A673 (cell line): Measurements from ENCODE around the gene MTMR2. TPM values are rescaled to one million over a fixed set of nuclear protein-coding genes. Genes with fewer than 3 reads are reported as not detected.
"Not testable (repeated sequence)": the region's sequence is repeated elsewhere in the genome, so short reads cannot be mapped to it uniquely, and the experiment has no call there.

Experiments
- BruUV-seq: library from RNA; stranded (reverse); fragments of 400-500 nt; replicated peaks from 2 replicates; lab custom pipeline; 2021; lab: Mats Ljungman, UMichigan
- CTCF ChIA-PET: fragments of 300-600 bp; sonication (Branson Sonifier 250); formaldehyde crosslinking; loops from one replicate; lab custom pipeline; 2022; ENCODE audit warnings: antibody characterized with exemption; lab: Charles Lee
- POLR2A ChIA-PET: fragments of 300-600 bp; sonication (Branson Sonifier 250); formaldehyde crosslinking; loops from one replicate; lab custom pipeline; 2022; ENCODE audit warnings: antibody characterized with exemption; ENCODE audit not compliant: low non-redundant PET; lab: Charles Lee
- DNase-seq: peaks from one replicate; pipeline ENCODE4 v3.0.0-alpha.2; 2015; ENCODE audit warnings: low spot score
- H3K27ac ChIP-seq: fragments of 200-600 bp; sonication (generic); 2 replicates; pipeline ENCODE4 v1.5.1; 2016; ENCODE audit warnings: mixed run types, low read depth, mild to moderate bottlenecking, mixed read lengths, antibody characterized with exemption, low read length; ENCODE audit not compliant: poor library complexity, severe bottlenecking
- H3K27me3 ChIP-seq: fragments of 200-600 bp; sonication (generic); replicated peaks from 2 replicates; pipeline ENCODE4 v1.6.1; 2017; ENCODE audit warnings: mixed run types, low read depth, mild to moderate bottlenecking, mixed read lengths, antibody characterized with exemption, low read length; ENCODE audit not compliant: insufficient read depth, poor library complexity
- H3K36me3 ChIP-seq: fragments of 200-600 bp; sonication (generic); 2 replicates; pipeline ENCODE4 v1.6.1; 2016; ENCODE audit warnings: mixed run types, mild to moderate bottlenecking, mixed read lengths, antibody characterized with exemption, low read length; ENCODE audit not compliant: insufficient read depth, poor library complexity, severe bottlenecking
- H3K4me1 ChIP-seq: fragments of 200-600 bp; sonication (generic); 2 replicates; pipeline ENCODE4 v1.6.1; 2017; ENCODE audit warnings: mixed run types, mild to moderate bottlenecking, mixed read lengths, antibody characterized with exemption, low read length; ENCODE audit not compliant: insufficient read depth, poor library complexity, severe bottlenecking
- H3K4me3 ChIP-seq: fragments of 200-600 bp; sonication (generic); 2 replicates; pipeline ENCODE4 v1.5.1; 2016; ENCODE audit warnings: low read depth, mixed run types, mild to moderate bottlenecking, mixed read lengths, low read length; ENCODE audit not compliant: poor library complexity, severe bottlenecking
- H3K9me3 ChIP-seq: fragments of 200-600 bp; sonication (generic); 2 replicates; pipeline ENCODE4 v1.6.1; 2016; ENCODE audit warnings: mixed run types, low read depth, mild to moderate bottlenecking, mixed read lengths, antibody characterized with exemption, low read length; ENCODE audit not compliant: poor library complexity, severe bottlenecking
- CTCF ChIP-seq: fragments of 300-800, 200-600 bp; sonication (generic); conservative IDR thresholded peaks from 2 replicates; pipeline ENCODE4 v1.5.1; 2017; ENCODE audit warnings: low read depth, mild to moderate bottlenecking, antibody characterized with exemption, low read length, moderate library complexity, mixed read lengths
- EZH2 ChIP-seq: fragments of 200-600 bp; sonication (generic); IDR thresholded peaks from 2 replicates; pipeline ENCODE4 v1.6.1; 2017; ENCODE audit warnings: borderline replicate concordance, low read depth, mild to moderate bottlenecking, mixed read lengths, antibody characterized with exemption, low read length; ENCODE audit not compliant: poor library complexity, severe bottlenecking
- intact Hi-C: fragments of 100-400 bp; cut with micrococcal nuclease; formaldehyde crosslinking; loops from one replicate; pipeline ENCODE4 v1.10.0; 2022; ENCODE audit not compliant: unreplicated experiment
- total RNA-seq: library from RNA; stranded (reverse); gene quantifications from 2 replicates; pipeline ENCODE4 v1.2.3, GENCODE V29; 2021

MTMR2 gene
- total RNA-seq, 1 experiment from 2014 or later: 58.6 TPM

GRCh38 chr11:95884376-95884775 is 39.5 kb downstream of the MTMR2 start:
- POLR2A ChIA-PET: no interaction called here
- DNase-seq: peak; percentile 32

DNA sequence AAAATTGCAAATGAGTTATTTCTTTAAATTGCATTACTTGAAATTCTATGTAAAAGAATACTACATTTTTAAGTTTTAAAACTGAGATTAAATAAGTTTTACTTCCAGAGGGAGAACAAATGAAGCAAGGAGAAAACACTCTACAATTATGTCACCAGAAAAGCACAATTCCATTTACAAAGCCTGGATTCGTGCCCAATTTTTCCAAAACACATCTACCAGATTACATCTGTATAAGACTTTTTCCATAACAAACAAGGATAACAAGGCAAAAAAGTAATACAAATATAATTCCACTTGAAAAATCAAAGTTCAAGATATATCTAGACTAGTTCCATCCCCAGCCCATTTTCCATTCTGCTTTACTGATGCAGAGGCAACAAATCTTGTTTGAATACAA is 40.5 kb downstream of the MTMR2 start:
- H3K9me3 ChIP-seq: no peaks in the 10 kb centered on the region
- intact Hi-C loops: no loop called here
- BruUV-seq: no TSS peak
- ChIA-PET POLR2A (interaction anchor here (0.6 kb wide), 2 partner anchors 9 to 22 kb away, joined by 3 read pairs; no protein-coding TSS in a partner anchor), CTCF (no interaction called here)
- H3K27me3 ChIP-seq: no peaks in the 10 kb centered on the region
- H3K4me1 ChIP-seq: no peaks in the 10 kb centered on the region
- no peak for TF ChIP-seq CTCF
- TF ChIP-seq EZH2: no peak
- H3K27ac ChIP-seq: no peak overlapping the region
- no peak for DNase-seq
- H3K36me3 ChIP-seq: no peaks in the 10 kb centered on the region
- H3K4me3 ChIP-seq: no peak overlapping the region

More at GRCh38 chr11:95884376-95884775, 39.5 kb downstream of the MTMR2 start:
- TF ChIP-seq CTCF: no peak
- TF ChIP-seq EZH2: no peak
- no TSS peak for BruUV-seq
- no peaks in the 10 kb centered on the region for H3K27me3 ChIP-seq
- H3K27ac ChIP-seq: no peak overlapping the region
- no peaks in the 10 kb centered on the region for H3K4me1 ChIP-seq
- intact Hi-C loops: no loop called here
- H3K9me3 ChIP-seq: no peaks in the 10 kb centered on the region
- CTCF ChIA-PET: no interaction called here
- no peak overlapping the region for H3K4me3 ChIP-seq
- no peaks in the 10 kb centered on the region for H3K36me3 ChIP-seq

DNA sequence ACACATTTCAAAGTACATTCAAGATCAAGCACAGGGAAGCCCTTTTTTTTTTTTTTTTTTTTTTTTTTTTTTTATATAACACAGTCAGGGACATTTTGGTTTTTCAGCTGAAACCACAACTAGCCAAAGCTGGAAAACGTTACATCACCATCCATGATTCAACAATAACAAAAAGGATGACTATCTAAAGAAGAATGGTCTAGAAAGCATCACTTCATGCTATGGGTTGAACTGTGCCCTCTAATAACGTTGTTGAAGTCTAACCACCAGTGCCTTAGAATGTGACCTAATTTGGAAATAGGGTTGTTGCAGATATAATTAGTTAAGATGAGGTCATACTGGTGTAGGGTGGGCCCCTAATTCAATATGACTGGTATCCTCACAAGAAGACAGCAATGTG is 46.6 kb downstream of the MTMR2 start:
- Histone ChIP-seq H3K9me3 (no peaks in the 10 kb centered on the region), H3K36me3 (no peaks in the 10 kb centered on the region), H3K4me1 (no peaks in the 10 kb centered on the region), H3K27me3 (no peaks in the 10 kb centered on the region), H3K27ac (no peak overlapping the region), H3K4me3 (no peak overlapping the region)
- ChIA-PET POLR2A (no interaction called here), CTCF (no interaction called here)
- BruUV-seq: no TSS peak
- no peak for DNase-seq
- TF ChIP-seq CTCF (no peak), EZH2 (no peak)
- intact Hi-C loops: no loop called here

DNA sequence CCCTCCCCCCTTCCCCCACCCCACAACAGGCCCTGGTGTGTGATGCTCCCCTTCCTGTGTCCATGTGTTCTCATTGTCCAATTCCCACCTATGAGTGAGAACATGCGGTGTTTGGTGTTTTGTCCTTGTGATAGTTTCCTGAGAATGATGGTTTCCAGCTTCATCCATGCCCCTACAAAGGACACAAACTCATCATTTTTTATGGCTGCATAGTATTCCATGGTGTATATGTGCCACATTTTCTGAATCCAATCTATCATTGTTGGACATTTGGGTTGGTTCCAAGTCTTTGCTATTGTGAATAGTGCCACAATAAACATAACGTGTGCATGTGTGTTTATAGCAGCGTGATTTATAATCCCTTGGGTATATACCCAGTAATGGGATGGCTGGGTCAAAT is 53.0 kb downstream of the MTMR2 start:
- H3K36me3 ChIP-seq, DNase-seq, H3K27me3 ChIP-seq, intact Hi-C loops, H3K9me3 ChIP-seq, CTCF ChIA-PET, H3K27ac ChIP-seq, H3K4me1 ChIP-seq, H3K4me3 ChIP-seq, POLR2A ChIA-PET, BruUV-seq: not testable (repeated sequence)
